SK-N-MC (cell line): ENCODE measurements around the gene PHOSPHO1.
A peak's percentile ranks its signal among the peaks of the same experiment; 100 is the strongest.
"Not testable (repeated sequence)": the region's sequence is repeated elsewhere in the genome, so short reads cannot be mapped to it uniquely, and the experiment has no call there.

Experiments
- DNase-seq: peaks from one replicate; pipeline ENCODE4 v3.0.0-alpha.2; 2011; ENCODE audit warnings: low read depth, low spot score
- H3K27ac ChIP-seq: fragments of 200-600 bp; sonication (generic); 2 replicates; pipeline ENCODE4 v1.5.1; 2016; ENCODE audit warnings: mixed run types
- H3K36me3 ChIP-seq: fragments of 200-600 bp; sonication (generic); 2 replicates; pipeline ENCODE4 v1.6.1; 2017; ENCODE audit warnings: antibody characterized with exemption, low read length, mixed read lengths; ENCODE audit not compliant: insufficient read depth
- H3K4me3 ChIP-seq: fragments of 200-600 bp; sonication (generic); 2 replicates; pipeline ENCODE4 v1.5.1; 2016
- H3K9ac ChIP-seq: fragments of 200-600 bp; sonication (generic); 2 replicates; pipeline ENCODE4 v1.8.0; 2017; ENCODE audit warnings: mixed run types, mixed read lengths; ENCODE audit not compliant: insufficient read length
- H3K9me3 ChIP-seq: fragments of 200-600 bp; sonication (generic); 2 replicates; pipeline ENCODE4 v1.6.1; 2017; ENCODE audit warnings: low read depth, mild to moderate bottlenecking, antibody characterized with exemption, low read length, moderate library complexity, mixed read lengths
- EZH2 ChIP-seq: fragments of 200-600 bp; sonication (generic); IDR thresholded peaks from one replicate; pipeline ENCODE4 v1.6.1; 2017; ENCODE audit warnings: antibody characterized with exemption
- FOXP2 ChIP-seq: optimal IDR thresholded peaks from 2 replicates; pipeline ENCODE3; 2011; ENCODE audit warnings: mild to moderate bottlenecking, moderate library complexity; ENCODE audit not compliant: insufficient read depth; ENCODE audit errors: extremely low read length, control extremely low read depth
- POLR2AphosphoS5 ChIP-seq: IDR thresholded peaks from 2 replicates; pipeline ENCODE4 v1.6.1; 2012; ENCODE audit warnings: mild to moderate bottlenecking, low read depth, low read length, borderline replicate concordance

The PHOSPHO1 gene

GRCh38 chr17:49230636-49231562 is at the start of gene PHOSPHO1:
PHOSPHO1 (minus strand) TSS chr17:49230787; CDS start chr17:49226691, 4,096 bp downstream.
- peak; percentile 37 for DNase-seq
- Histone ChIP-seq H3K9me3 (no peaks in the 10 kb centered on the region), H3K4me3 (peak within 1 kb of the TSS; percentile 89), H3K9ac (peak within 1 kb of the TSS; percentile 88), H3K36me3 (peaks cover 13% of the 10 kb centered on the region), H3K27ac (peak within 1 kb of the TSS; percentile 94)
- peak; percentile 74 for TF ChIP-seq POLR2AphosphoS5
- TF ChIP-seq FOXP2, result no peak

DNA sequence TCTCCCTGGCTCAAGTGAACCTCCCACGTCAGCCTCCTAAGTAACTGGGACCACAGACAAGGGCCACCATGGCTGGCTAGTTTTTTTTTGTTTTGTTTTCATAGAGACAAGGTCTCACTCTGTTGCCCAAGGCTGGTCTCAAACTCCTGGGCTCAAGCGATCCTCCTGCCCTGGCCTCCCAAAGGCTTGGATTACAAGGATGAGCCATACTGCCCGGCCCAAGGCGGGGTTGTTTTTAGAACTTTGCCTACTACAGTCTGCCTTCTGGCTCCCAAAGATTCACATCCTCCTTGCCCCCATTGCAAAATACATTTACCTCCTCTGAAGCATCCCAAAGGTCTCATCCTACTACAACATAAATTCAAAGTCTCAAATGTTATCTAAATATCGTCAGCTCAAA is 49.5 kb upstream of the PHOSPHO1 start:
- Histone ChIP-seq H3K36me3 (no peaks in the 10 kb centered on the region), H3K27ac (no peak overlapping the region), H3K9me3 (no peaks in the 10 kb centered on the region), H3K4me3 (no peak overlapping the region), H3K9ac (no peak overlapping the region)
- no peak for DNase-seq
- TF ChIP-seq POLR2AphosphoS5 (no peak), FOXP2 (no peak), EZH2 (no peak)

- not testable (repeated sequence) for H3K27ac ChIP-seq
Observed at GRCh38 chr17:49279263-49280015, 48.9 kb upstream of the PHOSPHO1 start.

GRCh38 chr17:49278076-49278475 is 47.5 kb upstream of the PHOSPHO1 start:
- no peak for DNase-seq

More at GRCh38 chr17:49279263-49280015, 48.9 kb upstream of the PHOSPHO1 start:
- not testable (repeated sequence) for H3K4me3 ChIP-seq, H3K9me3 ChIP-seq, H3K36me3 ChIP-seq, DNase-seq, H3K9ac ChIP-seq

DNA sequence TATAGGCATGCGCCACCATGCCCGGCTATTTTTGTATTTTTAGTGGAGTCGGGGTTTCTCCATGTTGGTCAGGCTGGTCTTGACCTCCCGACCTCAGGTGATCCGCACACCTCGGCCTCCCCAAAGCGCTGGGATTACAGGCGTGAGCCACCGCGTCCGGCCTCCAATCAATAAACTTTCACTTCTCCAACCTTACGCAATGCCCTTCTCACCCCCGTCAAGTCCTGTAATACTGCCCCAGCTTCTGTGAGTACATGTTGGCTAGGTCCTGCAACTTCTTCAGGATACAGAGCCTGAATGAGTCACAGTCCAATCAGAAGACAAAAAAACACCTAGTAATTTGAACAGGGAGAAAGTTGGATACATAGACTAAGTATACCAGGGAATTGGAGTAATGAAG is 47.1 kb upstream of the PHOSPHO1 start:
- DNase-seq, result no peak
- Histone ChIP-seq H3K4me3 (no peak overlapping the region), H3K27ac (no peak overlapping the region), H3K36me3 (no peaks in the 10 kb centered on the region), H3K9ac (no peak overlapping the region), H3K9me3 (no peaks in the 10 kb centered on the region)
- TF ChIP-seq POLR2AphosphoS5 (no peak), EZH2 (no peak), FOXP2 (no peak)

More at GRCh38 chr17:49278076-49278475, 47.5 kb upstream of the PHOSPHO1 start:
- no peaks in the 10 kb centered on the region for H3K9me3 ChIP-seq
- H3K4me3 ChIP-seq, result no peak overlapping the region
- H3K9ac ChIP-seq, result no peak overlapping the region
- H3K36me3 ChIP-seq, result no peaks in the 10 kb centered on the region
- TF ChIP-seq POLR2AphosphoS5, result no peak
- TF ChIP-seq FOXP2, result no peak
- no peak for TF ChIP-seq EZH2
- H3K27ac ChIP-seq, result no peak overlapping the region

DNA sequence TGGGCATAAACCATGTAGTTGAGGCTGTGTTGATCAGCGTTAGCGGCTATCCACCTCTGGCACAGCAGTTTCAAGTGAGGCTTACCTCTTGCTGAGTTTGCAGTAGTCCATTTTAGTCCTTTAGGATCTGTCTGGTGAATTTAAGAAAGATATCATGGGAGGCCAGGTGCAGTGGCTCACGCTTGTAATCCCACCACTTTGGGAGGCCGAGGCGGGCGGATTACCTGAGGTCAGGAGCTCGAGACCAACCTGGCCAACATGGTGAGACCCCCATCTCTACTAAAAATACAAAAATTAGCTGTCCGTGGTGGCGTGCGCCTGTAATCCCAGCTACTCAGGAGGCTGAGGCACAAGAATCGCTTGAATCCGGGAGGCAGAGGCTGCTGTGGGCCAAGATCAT is 45.4 kb upstream of the PHOSPHO1 start:
- H3K4me3 ChIP-seq, H3K36me3 ChIP-seq, H3K9me3 ChIP-seq: not testable (repeated sequence)

DNA sequence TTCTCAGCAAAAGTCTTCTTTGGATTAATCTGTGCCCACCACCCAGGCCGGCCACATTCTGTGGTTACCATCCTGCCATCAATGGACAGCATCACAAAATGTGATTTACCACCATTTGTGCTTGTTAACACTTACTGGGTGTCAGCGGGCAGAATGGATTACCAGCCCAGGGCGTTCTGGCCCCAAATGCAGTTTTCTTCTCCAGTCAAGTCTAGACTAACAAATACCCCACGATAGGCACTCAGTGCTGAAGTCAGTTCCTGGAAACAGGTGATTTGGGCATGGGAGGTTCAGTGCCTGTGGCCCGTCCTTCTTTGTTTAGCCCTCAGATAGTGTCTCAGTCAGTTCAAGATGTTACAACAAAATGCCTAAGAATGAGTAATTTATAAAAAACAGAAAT is 38.8 kb upstream of the PHOSPHO1 start:
- Histone ChIP-seq H3K27ac (no peak overlapping the region), H3K36me3 (no peaks in the 10 kb centered on the region)
- TF ChIP-seq POLR2AphosphoS5 (no peak), FOXP2 (no peak), EZH2 (no peak)

More for the DNA sequence above, 45.4 kb upstream of the PHOSPHO1 start:
- not testable (repeated sequence) for H3K27ac ChIP-seq, H3K9ac ChIP-seq, DNase-seq

DNA sequence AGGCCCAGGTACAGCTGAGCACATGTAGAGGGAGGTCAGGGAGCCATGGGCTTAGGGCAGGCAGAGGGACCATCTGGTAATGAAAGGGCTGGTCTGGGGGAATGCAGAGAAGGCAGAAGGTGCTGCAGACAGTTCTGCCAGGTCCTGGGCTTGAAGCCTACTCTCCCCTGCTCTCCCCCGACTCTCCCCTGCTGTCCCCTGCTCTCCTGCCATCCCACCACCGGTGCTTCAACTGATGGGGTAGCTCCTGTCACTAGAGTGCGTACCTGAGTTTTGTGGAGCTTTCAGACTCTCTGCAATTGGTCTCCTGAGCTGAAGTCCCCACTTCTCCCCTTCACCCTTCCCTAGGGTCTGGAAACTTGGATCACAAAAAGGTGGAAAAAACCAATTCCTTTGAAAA is 37.3 kb upstream of the PHOSPHO1 start:
- Histone ChIP-seq H3K36me3 (no peaks in the 10 kb centered on the region), H3K27ac (no peak overlapping the region), H3K9ac (no peak overlapping the region), H3K9me3 (no peaks in the 10 kb centered on the region), H3K4me3 (no peak overlapping the region)
- DNase-seq, result no peak
- TF ChIP-seq POLR2AphosphoS5, result no peak
- TF ChIP-seq EZH2, result no peak

More for the DNA sequence above, 38.8 kb upstream of the PHOSPHO1 start:
- H3K9ac ChIP-seq, result no peak overlapping the region
- H3K4me3 ChIP-seq, result no peak overlapping the region
- H3K9me3 ChIP-seq, result no peaks in the 10 kb centered on the region
- no peak for DNase-seq

DNA sequence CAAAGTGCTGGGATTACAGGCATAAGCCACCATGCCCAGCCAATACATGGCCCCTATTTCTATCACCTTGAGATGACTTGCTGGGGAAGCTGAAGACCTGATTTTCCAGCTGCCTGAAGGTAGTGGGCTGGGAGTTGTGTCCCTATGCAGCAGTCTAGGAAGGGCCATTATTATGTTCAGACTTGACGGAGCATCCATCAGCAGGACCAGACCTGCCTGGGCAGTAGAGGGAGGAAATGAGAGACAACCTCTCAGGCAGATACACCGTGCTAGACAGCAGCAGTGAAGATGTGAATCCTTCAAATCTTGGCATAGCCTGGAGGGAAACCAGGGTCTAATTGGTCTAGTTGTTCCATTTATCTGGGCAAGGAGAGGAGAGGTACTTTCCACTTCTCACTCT is 35.6 kb upstream of the PHOSPHO1 start:
- H3K9me3 ChIP-seq, result no peaks in the 10 kb centered on the region
- no peak for TF ChIP-seq FOXP2
- no peak for TF ChIP-seq POLR2AphosphoS5
- TF ChIP-seq EZH2, result no peak

DNA sequence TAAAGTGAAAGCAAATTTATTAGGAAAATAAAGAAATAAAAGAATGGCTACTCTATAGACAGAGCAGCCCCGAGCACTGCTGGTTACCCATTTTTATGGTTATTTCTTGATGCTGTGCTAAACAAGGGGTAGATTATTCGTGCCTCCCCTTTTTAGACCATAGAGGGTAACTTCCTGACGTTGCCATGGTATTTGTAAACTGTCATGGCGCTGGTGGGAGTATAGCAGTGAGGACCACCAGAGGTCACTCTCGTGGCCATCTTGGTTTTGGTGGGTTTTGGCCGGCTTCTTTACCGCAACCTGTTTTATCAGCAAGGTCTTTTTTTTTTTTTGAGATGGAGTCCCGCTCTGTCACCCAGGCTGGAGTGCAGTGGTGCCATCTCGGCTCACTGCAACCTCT is 31.0 kb upstream of the PHOSPHO1 start:
- H3K36me3 ChIP-seq, H3K9me3 ChIP-seq, H3K27ac ChIP-seq, DNase-seq, H3K4me3 ChIP-seq, H3K9ac ChIP-seq: not testable (repeated sequence)

More for the DNA sequence above, 35.6 kb upstream of the PHOSPHO1 start:
- no peak for DNase-seq
- H3K4me3 ChIP-seq, result no peak overlapping the region
- H3K36me3 ChIP-seq, result no peaks in the 10 kb centered on the region
- no peak overlapping the region for H3K27ac ChIP-seq
- H3K9ac ChIP-seq, result no peak overlapping the region
